Central memory CD8-positive, alpha-beta T cell (primary cell): Measurements from ENCODE around the gene DEXI.
"Not testable (repeated sequence)": the region's sequence is repeated elsewhere in the genome, so short reads cannot be mapped to it uniquely, and the experiment has no call there.

Source experiments
- ATAC-seq: fragments of 150-1000 bp; cut with Tn5 transposase; replicated peaks from 2 replicates; pipeline ENCODE4 v1.10.0; 2022; ENCODE audit warnings: mild to moderate bottlenecking, moderate FRiP score, moderate number of reproducible peaks; ENCODE audit not compliant: poor library complexity, severe bottlenecking; ENCODE audit errors: extremely low read depth
- DNase-seq, 2 donors: peaks; one replicate each; pipeline ENCODE4 v3.0.0; 2021; ENCODE audit warnings: low spot score in 2 of 2
- H3K27ac Mint-ChIP-seq: one replicate; pipeline ENCODE4 v1.8.0; 2022; ENCODE audit warnings: low read depth, mild to moderate bottlenecking, moderate library complexity, mixed read lengths
- H3K27me3 Mint-ChIP-seq: one replicate; pipeline ENCODE4 v1.8.0; 2022; ENCODE audit warnings: mixed read lengths
- H3K36me3 Mint-ChIP-seq: one replicate; pipeline ENCODE4 v1.8.0; 2022; ENCODE audit warnings: mild to moderate bottlenecking, moderate library complexity, mixed read lengths; ENCODE audit not compliant: insufficient read depth
- H3K4me1 Mint-ChIP-seq: one replicate; pipeline ENCODE4 v1.8.0; 2022; ENCODE audit warnings: mixed read lengths
- H3K4me3 Mint-ChIP-seq: one replicate; pipeline ENCODE4 v1.8.0; 2022; ENCODE audit warnings: mild to moderate bottlenecking, moderate library complexity, mixed read lengths
- H3K9me3 Mint-ChIP-seq: one replicate; pipeline ENCODE4 v1.8.0; 2022; ENCODE audit warnings: mixed read lengths

DEXI gene

GRCh38 chr16:10937068-10937859 lies 5.0 kb downstream of the DEXI start:
- H3K27me3 Mint-ChIP-seq = no peaks in the 10 kb centered on the region
- peaks cover 73% of the 10 kb centered on the region for H3K4me1 Mint-ChIP-seq
- H3K4me3 Mint-ChIP-seq = peak overlapping the region; percentile 89
- DNase-seq = no peak
- peak overlapping the region; percentile 64 for H3K27ac Mint-ChIP-seq
- no peaks in the 10 kb centered on the region for H3K9me3 Mint-ChIP-seq
- ATAC-seq = no peak
- H3K36me3 Mint-ChIP-seq = peaks cover 16% of the 10 kb centered on the region

- no peak for ATAC-seq
- peak overlapping the region; percentile 37 for H3K4me3 Mint-ChIP-seq
- H3K36me3 Mint-ChIP-seq = peaks cover 13% of the 10 kb centered on the region
- DNase-seq = no peak
- no peaks in the 10 kb centered on the region for H3K9me3 Mint-ChIP-seq
- H3K4me1 Mint-ChIP-seq = peaks cover 70% of the 10 kb centered on the region
- no peak overlapping the region for H3K27ac Mint-ChIP-seq
- H3K27me3 Mint-ChIP-seq = no peaks in the 10 kb centered on the region
These were observed 5.8 kb downstream of the DEXI start for GRCh38 chr16:10936272-10936984.

GRCh38 chr16:10935226-10935915 lies 6.9 kb downstream of the DEXI start:
- ATAC-seq (no peak), DNase-seq (no peak)
- Mint-ChIP-seq H3K27me3 (no peaks in the 10 kb centered on the region), H3K36me3 (peaks cover 14% of the 10 kb centered on the region), H3K27ac (no peak overlapping the region), H3K4me1 (peaks cover 60% of the 10 kb centered on the region), H3K4me3 (no peak overlapping the region), H3K9me3 (no peaks in the 10 kb centered on the region)

- Mint-ChIP-seq H3K4me1 (peaks cover 58% of the 10 kb centered on the region), H3K4me3 (no peak overlapping the region), H3K27me3 (no peaks in the 10 kb centered on the region), H3K27ac (no peak overlapping the region), H3K9me3 (no peaks in the 10 kb centered on the region), H3K36me3 (peaks cover 14% of the 10 kb centered on the region)
- DNase-seq = no peak
- no peak for ATAC-seq
These were observed 7.8 kb downstream of the DEXI start for GRCh38 chr16:10934325-10935107.

GRCh38 chr16:10933865-10934264 lies 8.4 kb downstream of the DEXI start:
- Mint-ChIP-seq H3K9me3 (no peaks in the 10 kb centered on the region), H3K36me3 (peaks cover 16% of the 10 kb centered on the region), H3K4me3 (peak overlapping the region; percentile 29), H3K27ac (no peak overlapping the region), H3K4me1 (peaks cover 51% of the 10 kb centered on the region), H3K27me3 (no peaks in the 10 kb centered on the region)
- ATAC-seq (no peak), DNase-seq (no peak)

- peaks cover 44% of the 10 kb centered on the region for H3K4me1 Mint-ChIP-seq
- ATAC-seq (no peak), DNase-seq (no peak)
- peak overlapping the region; percentile 29 for H3K4me3 Mint-ChIP-seq
- no peaks in the 10 kb centered on the region for H3K9me3 Mint-ChIP-seq
- no peak overlapping the region for H3K27ac Mint-ChIP-seq
- H3K36me3 Mint-ChIP-seq = peaks cover 20% of the 10 kb centered on the region
- H3K27me3 Mint-ChIP-seq = no peaks in the 10 kb centered on the region
These were observed 9.1 kb downstream of the DEXI start for GRCh38 chr16:10932959-10933710.

- Mint-ChIP-seq H3K27ac (no peak overlapping the region), H3K9me3 (no peaks in the 10 kb centered on the region), H3K36me3 (peaks cover 24% of the 10 kb centered on the region)
These were observed 10.2 kb downstream of the DEXI start for GRCh38 chr16:10931977-10932632.

GRCh38 chr16:10931134-10931533 lies 11.1 kb downstream of the DEXI start:
- Mint-ChIP-seq H3K27ac (no peak overlapping the region), H3K36me3 (peaks cover 25% of the 10 kb centered on the region), H3K9me3 (no peaks in the 10 kb centered on the region), H3K4me3 (no peak overlapping the region), H3K4me1 (peaks cover 24% of the 10 kb centered on the region), H3K27me3 (no peaks in the 10 kb centered on the region)
- DNase-seq (no peak), ATAC-seq (no peak)

More at GRCh38 chr16:10931977-10932632, 10.2 kb downstream of the DEXI start:
- no peak for DNase-seq
- ATAC-seq = no peak
- H3K27me3 Mint-ChIP-seq = no peaks in the 10 kb centered on the region
- H3K4me3 Mint-ChIP-seq = no peak overlapping the region
- H3K4me1 Mint-ChIP-seq = peaks cover 34% of the 10 kb centered on the region

- no peak overlapping the region for H3K4me3 Mint-ChIP-seq
- H3K27ac Mint-ChIP-seq = no peak overlapping the region
- H3K36me3 Mint-ChIP-seq = peaks cover 26% of the 10 kb centered on the region
- ATAC-seq = no peak
- H3K4me1 Mint-ChIP-seq = peaks cover 20% of the 10 kb centered on the region
- no peaks in the 10 kb centered on the region for H3K9me3 Mint-ChIP-seq
- no peaks in the 10 kb centered on the region for H3K27me3 Mint-ChIP-seq
- DNase-seq = no peak
These were observed 11.5 kb downstream of the DEXI start for GRCh38 chr16:10930755-10931093.

GRCh38 chr16:10929853-10930754 lies 12.2 kb downstream of the DEXI start:
- Mint-ChIP-seq H3K36me3 (peaks cover 27% of the 10 kb centered on the region), H3K4me1 (peaks cover 16% of the 10 kb centered on the region), H3K9me3 (no peaks in the 10 kb centered on the region), H3K27me3 (no peaks in the 10 kb centered on the region), H3K27ac (peak overlapping the region; percentile 35), H3K4me3 (no peak overlapping the region)
- ATAC-seq (no peak), DNase-seq (no peak)

- H3K4me3 Mint-ChIP-seq, ATAC-seq, H3K27ac Mint-ChIP-seq, H3K27me3 Mint-ChIP-seq, DNase-seq, H3K9me3 Mint-ChIP-seq: not testable (repeated sequence)
- Mint-ChIP-seq H3K36me3 (peaks cover 30% of the 10 kb centered on the region), H3K4me1 (peaks cover 12% of the 10 kb centered on the region)
These were observed 13.2 kb downstream of the DEXI start for GRCh38 chr16:10929097-10929496.
